ENCODE measurements around the gene ST8SIA1.

The ST8SIA1 gene

GRCh38 chr12:22321638-22322037 lies 12.9 kb downstream of the ST8SIA1 start:
- TF ChIP-seq CTCF (IDR thresholded peaks at IDR 0.05; ENCODE audit: control insufficient read depth, insufficient read depth, low read depth, low read length, missing control alignments) = no peak
- H3K4me3 ChIP-seq (ENCODE audit: control insufficient read depth, low read depth, low read length) = no peak overlapping the region
- DNase-seq (ENCODE audit: low read depth) = no peak

- DNase-seq (ENCODE audit: low read depth) = no peak
- H3K4me3 ChIP-seq (ENCODE audit: control insufficient read depth, low read depth, low read length) = no peak overlapping the region
- no peak for TF ChIP-seq CTCF (IDR thresholded peaks at IDR 0.05; ENCODE audit: control insufficient read depth, insufficient read depth, low read depth, low read length, missing control alignments)
These were observed 13.4 kb downstream of the ST8SIA1 start for GRCh38 chr12:22321018-22321605.

GRCh38 chr12:22318108-22318737 lies 16.3 kb downstream of the ST8SIA1 start:
- DNase-seq (ENCODE audit: low read depth) = no peak
- no peak for TF ChIP-seq CTCF (IDR thresholded peaks at IDR 0.05; ENCODE audit: control insufficient read depth, insufficient read depth, low read depth, low read length, missing control alignments)
- H3K4me3 ChIP-seq (ENCODE audit: control insufficient read depth, low read depth, low read length) = no peak overlapping the region

- no peak overlapping the region for H3K4me3 ChIP-seq (ENCODE audit: control insufficient read depth, low read depth, low read length)
- DNase-seq (ENCODE audit: low read depth) = no peak
- TF ChIP-seq CTCF (IDR thresholded peaks at IDR 0.05; ENCODE audit: control insufficient read depth, insufficient read depth, low read depth, low read length, missing control alignments) = no peak
These were observed 20.6 kb downstream of the ST8SIA1 start for GRCh38 chr12:22313963-22314330.

- TF ChIP-seq CTCF (IDR thresholded peaks at IDR 0.05; ENCODE audit: control insufficient read depth, insufficient read depth, low read depth, low read length, missing control alignments) = no peak
These were observed 21.1 kb downstream of the ST8SIA1 start for GRCh38 chr12:22313286-22313962.

GRCh38 chr12:22312336-22312735 lies 22.2 kb downstream of the ST8SIA1 start:
- no peak overlapping the region for H3K4me3 ChIP-seq (ENCODE audit: control insufficient read depth, low read depth, low read length)
- TF ChIP-seq CTCF (IDR thresholded peaks at IDR 0.05; ENCODE audit: control insufficient read depth, insufficient read depth, low read depth, low read length, missing control alignments) = no peak
- DNase-seq (ENCODE audit: low read depth) = no peak

More at GRCh38 chr12:22313286-22313962, 21.1 kb downstream of the ST8SIA1 start:
- no peak for DNase-seq (ENCODE audit: low read depth)
- H3K4me3 ChIP-seq (ENCODE audit: control insufficient read depth, low read depth, low read length) = no peak overlapping the region

Data from AG09309 (cell line).